Sigmoid colon (tissue), 4 donors: ENCODE results near the gene ABCD2.

Experiments used
- EP300 ChIP-seq, 4 donors: sonication (generic); formaldehyde crosslinking; IDR thresholded peaks; one replicate each; pipeline ENCODE4 v1.6.1; 2017; ENCODE audit warnings: antibody characterized with exemption in 4 of 4
- POLR2A ChIP-seq, 2 donors: fragments of 450-650 bp; IDR thresholded peaks; one replicate each; pipeline ENCODE4 v1.6.1; 2016; ENCODE audit warnings: antibody characterized with exemption in 2 of 2, mild to moderate bottlenecking in 2 of 2, moderate library complexity in 2 of 2
- TF ChIP-seq, protein P1 (sequence below), 4 experiments: fragments of 450-650 bp in 3 of 4; fragments of 200-600 bp in 1 of 4; IDR thresholded peaks; one replicate each; pipeline ENCODE4 v1.5.1; 2016 to 2019; ENCODE audit warnings: antibody characterized with exemption in 4 of 4, mild to moderate bottlenecking in 3 of 4, moderate library complexity in 2 of 4

- TF ChIP-seq, protein P1, sequence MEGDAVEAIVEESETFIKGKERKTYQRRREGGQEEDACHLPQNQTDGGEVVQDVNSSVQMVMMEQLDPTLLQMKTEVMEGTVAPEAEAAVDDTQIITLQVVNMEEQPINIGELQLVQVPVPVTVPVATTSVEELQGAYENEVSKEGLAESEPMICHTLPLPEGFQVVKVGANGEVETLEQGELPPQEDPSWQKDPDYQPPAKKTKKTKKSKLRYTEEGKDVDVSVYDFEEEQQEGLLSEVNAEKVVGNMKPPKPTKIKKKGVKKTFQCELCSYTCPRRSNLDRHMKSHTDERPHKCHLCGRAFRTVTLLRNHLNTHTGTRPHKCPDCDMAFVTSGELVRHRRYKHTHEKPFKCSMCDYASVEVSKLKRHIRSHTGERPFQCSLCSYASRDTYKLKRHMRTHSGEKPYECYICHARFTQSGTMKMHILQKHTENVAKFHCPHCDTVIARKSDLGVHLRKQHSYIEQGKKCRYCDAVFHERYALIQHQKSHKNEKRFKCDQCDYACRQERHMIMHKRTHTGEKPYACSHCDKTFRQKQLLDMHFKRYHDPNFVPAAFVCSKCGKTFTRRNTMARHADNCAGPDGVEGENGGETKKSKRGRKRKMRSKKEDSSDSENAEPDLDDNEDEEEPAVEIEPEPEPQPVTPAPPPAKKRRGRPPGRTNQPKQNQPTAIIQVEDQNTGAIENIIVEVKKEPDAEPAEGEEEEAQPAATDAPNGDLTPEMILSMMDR (IDR thresholded peaks at IDR 0.05), result no peak
- TF ChIP-seq EP300 (IDR thresholded peaks at IDR 0.05) (no peak), POLR2A (IDR thresholded peaks at IDR 0.05) (no peak)
These were observed 13.1 kb upstream of the ABCD2 start for GRCh38 chr12:39632670-39633069.
